IgD-negative memory B cell (primary cell): ENCODE results near the gene NCAPD3. TPM values are rescaled to one million over a fixed set of nuclear protein-coding genes. Genes with fewer than 3 reads are reported as not detected.
A peak's percentile ranks its signal among the peaks of the same experiment; 100 is the strongest.

Experiments
- H3K27ac Mint-ChIP-seq, 3 donors: one replicate each; pipeline ENCODE4 v1.8.0; 2020 to 2022; ENCODE audit warnings: mild to moderate bottlenecking in 3 of 3, mixed read lengths in 3 of 3, moderate library complexity in 1 of 3
- H3K27me3 Mint-ChIP-seq: one replicate; pipeline ENCODE4 v1.8.0; 2021; ENCODE audit warnings: mixed read lengths
- H3K36me3 Mint-ChIP-seq: one replicate; pipeline ENCODE4 v1.8.0; 2020; ENCODE audit warnings: mild to moderate bottlenecking, mixed read lengths
- H3K4me1 Mint-ChIP-seq, 3 donors: one replicate each; pipeline ENCODE4 v1.8.0; 2020 to 2022; ENCODE audit warnings: mixed read lengths in 3 of 3, mild to moderate bottlenecking in 1 of 3
- H3K4me3 Mint-ChIP-seq, 4 donors: one replicate each; pipeline ENCODE4 v1.8.0; 2020 to 2022; ENCODE audit warnings: mild to moderate bottlenecking in 4 of 4, mixed read lengths in 4 of 4, moderate library complexity in 3 of 4
- H3K9me3 Mint-ChIP-seq, 3 donors: one replicate each; pipeline ENCODE4 v1.8.0; 2020 to 2021; ENCODE audit warnings: mixed read lengths in 3 of 3, mild to moderate bottlenecking in 1 of 3
- polyA plus RNA-seq: library from polyadenylated mRNA; unstranded; fragments of 300-500 nt; fragmentation: Illumina TruSeq; gene quantifications from one replicate; pipeline ENCODE4 v1.2.3, GENCODE V29; 2021

Gene NCAPD3
- polyA plus RNA-seq, 1 donor from 2014 or later = 8.1 TPM

- Mint-ChIP-seq H3K27me3 (no peaks in the 10 kb centered on the region), H3K4me1 (peaks cover 0 to 1% (median 0%) of the 10 kb centered on the region in 3 donors)
Observed at GRCh38 chr11:134146598-134146997, 77.2 kb downstream of the NCAPD3 start.

DNA sequence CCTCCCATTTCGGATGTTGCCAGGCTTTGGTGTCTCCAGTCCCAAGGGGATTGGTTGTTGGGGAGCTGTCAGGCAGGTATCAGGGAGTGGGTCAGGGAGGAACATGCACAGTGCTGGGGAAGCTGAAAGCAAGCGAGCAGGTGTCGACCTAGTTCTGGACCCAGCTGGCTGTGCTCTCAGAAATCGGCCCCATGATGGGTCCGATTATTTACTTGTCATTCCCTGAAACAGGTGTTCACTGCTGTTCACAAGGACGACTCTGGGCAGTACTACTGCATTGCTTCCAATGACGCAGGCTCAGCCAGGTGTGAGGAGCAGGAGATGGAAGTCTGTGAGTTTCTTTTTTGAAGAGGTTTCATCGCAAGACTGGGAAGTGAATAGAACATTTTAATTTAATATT, 78.1 kb downstream of the NCAPD3 start:
- no peaks in the 10 kb centered on the region for H3K4me1 Mint-ChIP-seq
- H3K36me3 Mint-ChIP-seq = peaks cover 2% of the 10 kb centered on the region
- H3K9me3 Mint-ChIP-seq = no peaks in the 10 kb centered on the region
- no peak overlapping the region for H3K27ac Mint-ChIP-seq
- no peak overlapping the region for H3K4me3 Mint-ChIP-seq
- H3K27me3 Mint-ChIP-seq = no peaks in the 10 kb centered on the region

More at GRCh38 chr11:134146598-134146997, 77.2 kb downstream of the NCAPD3 start:
- H3K9me3 Mint-ChIP-seq = no peaks in the 10 kb centered on the region
- no peaks in the 10 kb centered on the region for H3K36me3 Mint-ChIP-seq
- no peak overlapping the region for H3K4me3 Mint-ChIP-seq
- peak overlapping the region in 1 of 3 donors; percentile 39 for H3K27ac Mint-ChIP-seq

- peaks cover 2% of the 10 kb centered on the region for H3K36me3 Mint-ChIP-seq
- H3K27me3 Mint-ChIP-seq = no peaks in the 10 kb centered on the region
- H3K4me1 Mint-ChIP-seq = peaks cover 0 to under 1% (median 0%) of the 10 kb centered on the region in 3 donors
- H3K27ac Mint-ChIP-seq = peak overlapping the region in 1 of 3 donors; percentile 59
- H3K9me3 Mint-ChIP-seq = no peaks in the 10 kb centered on the region
- H3K4me3 Mint-ChIP-seq = no peak overlapping the region
Observed at GRCh38 chr11:134144744-134145143, 79.0 kb downstream of the NCAPD3 start.

GRCh38 chr11:134143801-134144200, 80.0 kb downstream of the NCAPD3 start:
- Mint-ChIP-seq H3K9me3 (no peaks in the 10 kb centered on the region), H3K36me3 (peaks cover 2% of the 10 kb centered on the region), H3K4me1 (peaks cover 0 to 2% (median 2%) of the 10 kb centered on the region in 3 donors), H3K4me3 (no peak overlapping the region), H3K27ac (peak overlapping the region in 1 of 3 donors; percentile 28), H3K27me3 (no peaks in the 10 kb centered on the region)

DNA sequence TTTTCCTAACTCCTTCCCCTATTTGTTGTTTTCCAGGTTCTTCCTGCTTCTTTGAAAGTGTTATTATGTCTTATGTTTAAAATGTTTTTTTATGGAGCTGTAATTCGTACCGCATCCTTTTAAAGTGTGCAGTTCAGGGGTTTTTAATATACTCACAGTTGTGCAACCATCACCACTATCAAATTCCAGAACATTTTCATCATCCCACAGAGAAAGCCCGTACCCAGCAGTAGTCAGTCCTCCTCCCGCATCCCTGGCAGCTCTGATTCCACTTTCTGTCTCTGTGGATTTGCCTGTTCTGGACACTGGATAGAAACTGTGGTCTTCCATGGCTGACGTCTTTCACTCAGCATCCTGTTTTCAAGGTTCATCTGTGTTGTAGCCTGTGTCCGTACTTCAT, 81.2 kb downstream of the NCAPD3 start:
- no peaks in the 10 kb centered on the region for H3K27me3 Mint-ChIP-seq
- peak overlapping the region in 1 of 3 donors; percentile 47 for H3K27ac Mint-ChIP-seq
- peaks cover 2% of the 10 kb centered on the region for H3K36me3 Mint-ChIP-seq
- H3K4me3 Mint-ChIP-seq = no peak overlapping the region
- H3K4me1 Mint-ChIP-seq = peaks cover 0 to 2% (median 2%) of the 10 kb centered on the region in 3 donors
- no peaks in the 10 kb centered on the region for H3K9me3 Mint-ChIP-seq

- Mint-ChIP-seq H3K27ac (no peak overlapping the region), H3K4me1 (peaks cover 0 to 2% (median 2%) of the 10 kb centered on the region in 3 donors), H3K9me3 (no peaks in the 10 kb centered on the region), H3K27me3 (no peaks in the 10 kb centered on the region), H3K36me3 (peaks cover 2% of the 10 kb centered on the region), H3K4me3 (no peak overlapping the region)
Observed at GRCh38 chr11:134140961-134141490, 82.7 kb downstream of the NCAPD3 start.

- H3K27ac Mint-ChIP-seq = peak overlapping the region in 1 of 3 donors; percentile 81
- peaks cover 0 to 2% (median 2%) of the 10 kb centered on the region in 3 donors for H3K4me1 Mint-ChIP-seq
- no peak overlapping the region for H3K4me3 Mint-ChIP-seq
- H3K36me3 Mint-ChIP-seq = peaks cover 2% of the 10 kb centered on the region
- no peaks in the 10 kb centered on the region for H3K27me3 Mint-ChIP-seq
- no peaks in the 10 kb centered on the region for H3K9me3 Mint-ChIP-seq
Observed at GRCh38 chr11:134139873-134140331, 83.9 kb downstream of the NCAPD3 start.

DNA sequence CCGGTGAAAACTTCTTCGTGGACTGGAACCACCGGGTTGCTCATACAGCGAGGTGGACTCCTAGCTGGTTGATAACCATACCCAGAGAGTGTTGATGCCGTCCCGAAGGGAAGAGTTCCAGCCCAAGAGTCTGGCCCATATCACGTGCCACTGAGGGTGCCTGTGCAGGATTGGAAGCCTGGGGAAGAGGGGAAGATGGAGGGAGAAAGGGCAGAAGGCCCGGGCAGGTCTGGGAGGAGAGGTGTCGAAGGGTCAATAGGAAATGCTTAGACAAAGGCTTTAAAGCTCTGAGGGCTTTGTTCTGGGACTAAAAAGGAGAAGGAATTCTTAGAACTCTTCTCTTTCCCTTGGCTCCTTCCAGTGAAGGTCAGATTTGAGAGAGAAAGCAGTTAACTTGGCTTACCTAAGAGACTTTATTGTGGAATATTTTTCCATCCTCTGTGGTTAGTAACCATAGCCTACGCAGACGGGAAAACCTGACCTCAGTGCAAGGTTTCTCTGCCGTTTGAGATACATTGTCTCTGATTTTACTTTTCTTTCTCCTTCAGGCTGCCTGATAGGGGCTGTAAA, 84.4 kb downstream of the NCAPD3 start:
- peaks cover 0 to 2% (median 0%) of the 10 kb centered on the region in 3 donors for H3K9me3 Mint-ChIP-seq
- H3K27me3 Mint-ChIP-seq = peaks cover 2% of the 10 kb centered on the region
- H3K36me3 Mint-ChIP-seq = peaks cover 2% of the 10 kb centered on the region
- no peak overlapping the region for H3K4me3 Mint-ChIP-seq
- H3K4me1 Mint-ChIP-seq = peaks cover 2 to 4% (median 2%) of the 10 kb centered on the region in 3 donors
- peak overlapping the region in 1 of 3 donors; percentile 81 for H3K27ac Mint-ChIP-seq

- Mint-ChIP-seq H3K36me3 (peaks cover 2% of the 10 kb centered on the region), H3K9me3 (peaks cover 4 to 5% (median 5%) of the 10 kb centered on the region in 3 donors), H3K4me1 (peaks cover 2 to 4% (median 2%) of the 10 kb centered on the region in 3 donors), H3K27me3 (peaks cover 2% of the 10 kb centered on the region), H3K27ac (no peak overlapping the region), H3K4me3 (no peak overlapping the region)
Observed at GRCh38 chr11:134138376-134138775, 85.4 kb downstream of the NCAPD3 start.

- H3K36me3 Mint-ChIP-seq = no peaks in the 10 kb centered on the region
- peaks cover 5 to 23% (median 14%) of the 10 kb centered on the region in 3 donors for H3K9me3 Mint-ChIP-seq
- H3K27ac Mint-ChIP-seq = no peak overlapping the region
- H3K27me3 Mint-ChIP-seq = peaks cover 2% of the 10 kb centered on the region
- no peak overlapping the region for H3K4me3 Mint-ChIP-seq
- peaks cover 0 to 4% (median under 1%) of the 10 kb centered on the region in 3 donors for H3K4me1 Mint-ChIP-seq
Observed at GRCh38 chr11:134134167-134134566, 89.6 kb downstream of the NCAPD3 start.

DNA sequence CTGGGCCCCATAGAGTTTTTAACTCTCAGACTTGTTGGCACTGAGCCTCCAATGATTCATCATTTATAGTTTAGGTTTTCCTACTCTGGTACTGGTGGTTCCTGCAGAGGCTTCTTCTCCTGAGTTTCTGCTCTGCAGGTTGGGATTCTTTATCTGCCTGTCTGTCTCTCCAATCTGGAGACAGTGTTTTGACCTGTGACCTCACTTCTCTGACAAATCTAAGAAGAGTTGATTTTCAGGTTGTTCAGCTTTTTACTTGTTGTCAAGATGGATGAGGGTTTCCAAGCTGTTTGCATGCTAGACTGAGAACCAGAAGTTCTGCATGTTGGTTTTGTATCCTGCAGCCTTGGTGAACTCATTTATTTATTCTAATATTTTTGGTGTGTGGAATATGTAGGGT, 91.0 kb downstream of the NCAPD3 start:
- Mint-ChIP-seq H3K27ac (no peak overlapping the region), H3K4me3 (no peak overlapping the region), H3K9me3 (peaks cover 5 to 23% (median 14%) of the 10 kb centered on the region in 3 donors), H3K4me1 (peaks cover 0 to 4% (median 0%) of the 10 kb centered on the region in 3 donors), H3K36me3 (peaks cover 2% of the 10 kb centered on the region), H3K27me3 (peaks cover 2% of the 10 kb centered on the region)

- H3K36me3 Mint-ChIP-seq = peaks cover 2% of the 10 kb centered on the region
- peaks cover 2% of the 10 kb centered on the region for H3K27me3 Mint-ChIP-seq
- no peak overlapping the region for H3K27ac Mint-ChIP-seq
- H3K9me3 Mint-ChIP-seq = peaks cover 5 to 23% (median 15%) of the 10 kb centered on the region in 3 donors
- H3K4me3 Mint-ChIP-seq = no peak overlapping the region
- H3K4me1 Mint-ChIP-seq = peaks cover 0 to 4% (median 0%) of the 10 kb centered on the region in 3 donors
Observed at GRCh38 chr11:134131628-134132244, 92.0 kb downstream of the NCAPD3 start.

- peaks cover 0 to 14% (median 11%) of the 10 kb centered on the region in 3 donors for H3K4me1 Mint-ChIP-seq
- no peak overlapping the region for H3K4me3 Mint-ChIP-seq
- no peak overlapping the region for H3K27ac Mint-ChIP-seq
- no peaks in the 10 kb centered on the region for H3K27me3 Mint-ChIP-seq
- H3K9me3 Mint-ChIP-seq = peaks cover 0 to 2% (median 1%) of the 10 kb centered on the region in 3 donors
- H3K36me3 Mint-ChIP-seq = peaks cover 5% of the 10 kb centered on the region
Observed at GRCh38 chr11:134126217-134126822, 97.4 kb downstream of the NCAPD3 start.

DNA sequence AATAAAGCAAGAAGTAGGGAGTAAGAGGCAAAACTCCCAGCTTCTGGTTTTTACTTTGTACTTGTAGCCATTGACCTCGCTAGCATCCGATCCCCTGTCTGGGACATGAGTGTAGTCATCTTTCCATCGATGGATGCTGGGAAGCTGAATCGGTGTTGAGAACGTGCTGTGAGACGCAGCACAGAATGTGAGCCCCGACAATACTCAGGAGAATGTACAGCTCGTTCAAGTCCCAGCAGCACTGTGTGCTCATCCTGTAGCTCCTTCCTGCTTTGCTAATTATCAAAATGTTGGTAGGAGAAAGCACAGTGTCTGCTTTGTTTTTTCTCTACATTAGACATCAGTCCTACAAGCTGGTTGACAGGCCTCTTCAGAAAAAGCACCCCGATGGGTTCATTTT, 98.3 kb downstream of the NCAPD3 start:
- Mint-ChIP-seq H3K4me3 (peak overlapping the region in 1 of 4 donors; percentile 18), H3K9me3 (peaks cover 0 to 2% (median 0%) of the 10 kb centered on the region in 3 donors), H3K27ac (no peak overlapping the region), H3K36me3 (peaks cover 5% of the 10 kb centered on the region), H3K4me1 (peaks cover 0 to 14% (median 14%) of the 10 kb centered on the region in 3 donors), H3K27me3 (peaks cover 1% of the 10 kb centered on the region)
